Metanephros (tissue), 2 donors: ENCODE data around the gene ARG2. TPM values are rescaled to one million over a fixed set of nuclear protein-coding genes. Genes with fewer than 3 reads are reported as not detected.

Experiments
- small RNA-seq: library from RNA; depleted of rRNA; stranded (forward); fragments of <200 nt; gene quantifications from one replicate; pipeline ENCODE3, GENCODE V24; 2014; ENCODE audit warnings: low replicate concordance
- total RNA-seq: library from RNA; depleted of rRNA; stranded (reverse); fragments of >200 nt; gene quantifications from one replicate; pipeline ENCODE4 v1.2.3, GENCODE V29; 2014

Gene ARG2
- 42.2 TPM for total RNA-seq

DNA sequence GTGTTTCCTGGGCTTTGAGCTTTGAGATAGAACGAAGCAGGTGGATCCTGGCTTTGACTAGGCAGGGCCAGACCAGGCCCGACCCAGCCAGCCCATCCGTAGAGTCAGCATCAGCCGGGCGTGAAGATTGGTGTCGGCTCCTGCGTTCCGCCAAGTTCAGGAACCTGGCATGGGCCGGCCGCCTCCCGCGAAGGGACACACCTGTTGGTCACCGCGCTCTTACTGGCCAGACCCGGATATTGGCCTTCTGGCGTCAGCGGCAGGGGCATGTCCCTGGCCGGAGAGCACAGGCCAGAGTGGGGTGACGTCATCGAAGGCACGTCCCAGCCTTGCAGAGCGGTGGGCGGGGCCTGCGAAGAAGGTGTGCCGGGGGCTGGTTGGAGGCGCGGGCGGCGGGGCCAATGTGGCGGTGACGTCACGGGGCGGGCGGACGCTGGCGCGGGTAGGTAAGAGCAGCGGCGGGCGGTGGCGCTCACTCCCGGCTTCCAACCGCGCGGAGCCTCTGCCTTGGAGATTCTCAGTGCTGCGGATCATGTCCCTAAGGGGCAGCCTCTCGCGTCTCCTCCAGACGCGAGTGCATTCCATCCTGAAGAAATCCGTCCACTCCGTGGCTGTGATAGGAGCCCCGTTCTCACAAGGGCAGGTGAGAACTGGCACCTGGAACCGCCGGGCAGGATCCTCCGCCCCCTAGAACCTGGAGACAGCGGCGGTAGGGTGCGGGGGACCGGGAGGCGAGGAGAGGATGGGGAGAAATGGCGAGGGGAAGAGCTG is at the start of gene ARG2:
ARG2 (plus strand) TSS at position 475 of the 771 bp plus-strand sequence; CDS start at position 533, 58 bp downstream.

DNA sequence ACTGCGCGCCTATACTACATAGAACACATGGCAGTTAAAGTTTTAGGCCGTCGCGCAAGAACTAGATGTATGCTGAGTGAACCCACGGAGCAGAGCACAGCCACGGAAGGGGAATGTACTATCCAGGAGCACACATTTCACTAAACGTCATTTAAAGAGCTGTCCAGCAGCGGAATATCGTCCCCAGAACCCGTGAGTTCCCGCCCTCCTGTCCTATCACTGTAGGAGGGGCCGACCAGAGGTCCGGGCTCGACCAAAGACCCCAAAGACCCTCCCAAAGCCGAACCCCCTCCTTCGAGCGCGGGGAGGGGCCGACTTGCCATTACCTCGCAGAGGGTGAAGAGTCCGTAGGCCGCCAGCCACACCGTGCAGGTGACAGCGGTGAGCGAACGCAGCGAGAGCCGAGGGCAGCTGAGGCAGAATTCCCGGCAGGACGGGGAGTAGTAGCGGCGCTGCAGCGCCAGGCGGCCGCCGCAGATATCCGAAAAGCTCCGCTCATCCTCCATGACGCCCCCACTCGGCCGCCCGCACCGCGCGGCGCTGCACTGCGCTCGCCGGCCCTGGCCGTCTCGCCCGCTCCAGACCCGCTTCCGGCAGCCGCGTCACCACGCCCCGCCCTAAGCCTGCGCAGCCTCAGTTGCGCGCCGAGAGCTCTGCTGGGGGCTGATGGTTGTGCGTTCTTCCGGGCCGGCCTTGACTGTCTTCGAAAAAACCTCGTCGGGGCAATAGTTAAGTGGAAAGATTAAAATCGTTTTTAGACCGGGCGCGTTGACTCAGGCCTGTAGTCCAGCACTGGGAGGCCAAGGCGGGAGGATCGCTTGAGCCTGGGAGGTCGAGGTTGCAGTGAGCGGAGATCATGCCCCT is 19.8 kb upstream of the ARG2 start, which contains the start of gene PIGH:
PIGH (minus strand) TSS at position 571 of the 864 bp plus-strand sequence; CDS start at position 506, 65 bp downstream.

DNA sequence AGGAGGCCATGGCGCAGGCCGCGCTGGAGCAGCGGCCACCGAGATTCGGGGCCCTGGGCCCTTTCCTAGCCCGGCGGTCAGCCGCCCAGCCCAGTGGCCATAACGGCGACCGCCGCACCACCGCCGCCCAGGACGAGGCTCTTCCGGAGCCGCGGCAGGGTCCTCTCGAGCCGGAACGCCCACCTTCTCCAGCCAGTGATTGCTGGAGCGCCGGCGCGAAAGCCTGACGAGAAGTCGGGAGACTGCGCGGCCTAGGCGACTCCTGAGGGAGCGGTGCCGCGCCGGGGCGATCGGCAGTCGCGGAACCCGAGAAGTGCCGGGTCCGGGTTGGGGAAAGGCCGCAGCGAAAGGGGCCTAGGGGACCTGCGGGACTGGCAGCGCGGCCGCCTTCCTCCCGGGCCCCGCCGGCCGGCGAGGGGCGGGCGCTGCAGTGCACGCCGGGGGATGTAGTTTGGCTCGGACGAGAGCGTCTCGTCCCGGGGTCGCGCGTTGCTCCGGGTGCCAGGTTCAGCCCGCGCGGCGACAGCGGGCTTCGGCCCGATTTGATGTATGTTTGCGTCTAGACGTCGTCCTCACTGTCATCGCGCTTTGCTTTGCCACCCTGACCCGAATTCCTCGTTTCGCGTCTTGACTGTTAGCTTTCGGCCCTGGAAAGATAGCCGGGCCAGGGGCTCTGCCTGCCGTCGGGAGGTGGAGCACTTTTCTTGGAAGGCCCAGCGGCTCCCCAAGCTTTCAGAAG is 54.9 kb downstream of the ARG2 start, which contains the start of gene VTI1B:
VTI1B (minus strand) TSS at position 153 of the 739 bp plus-strand sequence; CDS start at position 10, 143 bp downstream.

DNA sequence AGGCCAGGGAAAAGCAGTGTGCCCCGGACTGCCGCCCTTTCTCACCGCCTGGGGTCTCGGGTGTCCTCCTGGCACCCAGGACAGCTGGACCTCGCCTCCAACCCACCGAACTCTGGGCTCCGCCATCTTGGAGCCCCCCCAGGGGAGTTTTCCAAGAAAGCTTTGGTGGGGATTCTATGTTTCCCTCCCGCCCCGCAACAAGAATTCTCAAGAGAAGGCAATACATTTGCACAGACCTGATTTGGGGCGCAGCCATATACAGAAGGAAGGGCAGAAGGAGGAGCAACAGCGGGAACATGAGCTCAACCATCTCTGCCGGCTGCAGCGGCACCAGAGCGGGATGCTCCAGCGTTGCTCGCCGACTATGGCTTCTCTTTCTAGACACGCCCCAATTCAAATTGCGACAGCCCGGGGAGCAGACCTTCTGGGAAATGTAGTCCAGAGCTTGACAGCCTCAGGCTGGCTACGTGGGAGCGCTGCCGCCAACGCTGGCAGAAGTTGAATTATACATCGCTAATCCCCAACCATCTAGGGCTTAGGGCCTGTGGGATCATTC is 75.8 kb downstream of the ARG2 start, which contains the start of gene RDH11:
RDH11 (minus strand) TSS at position 371 of the 556 bp plus-strand sequence; CDS start at position 310, 61 bp downstream.

Small RNAs within 50 kb of the gene (small RNA-seq; reads per million reads assigned to genes)
- not detected for gene AL132640.3
- not detected for gene RF00019
- gene RNA5SP386 = not detected

Other genes with a start within 250 kb of the ARG2 start
- gene PLEK2, start 207.8 kb upstream of the ARG2 start, total RNA-seq = 1.3 TPM
- gene TMEM229B, start 131.2 kb upstream of the ARG2 start, total RNA-seq = 2.5 TPM
- gene PLEKHH1, start 86.6 kb upstream of the ARG2 start, total RNA-seq = 18.6 TPM
- 42.2 TPM for gene PIGH, start 19.7 kb upstream of the ARG2 start, total RNA-seq
- gene VTI1B, start 54.7 kb downstream of the ARG2 start, total RNA-seq = 48.5 TPM
- 69.9 TPM for gene RDH11, start 75.8 kb downstream of the ARG2 start, total RNA-seq
- 0.18 TPM for gene RDH12, start 82.0 kb downstream of the ARG2 start, total RNA-seq
- gene ZFYVE26, start 196.7 kb downstream of the ARG2 start, total RNA-seq = 31.7 TPM
- 37.7 TPM for gene RAD51B, start 199.9 kb downstream of the ARG2 start, total RNA-seq